SK-N-SH treated with all-trans-retinoic acid at 6 μM for 48 hours (cell line): ENCODE results near the gene GLRA1.
"Not testable (repeated sequence)": the region's sequence is repeated elsewhere in the genome, so short reads cannot be mapped to it uniquely, and the experiment has no call there.

Experiments used
- ATAC-seq: fragments of 200-7000 bp; cut with Tn5 transposase; 3 replicates; pipeline ENCODE4 v1.9.1; 2020; ENCODE audit warnings: mild to moderate bottlenecking, moderate library complexity
- ARNTL ChIP-seq: fragments of 450-650 bp; formaldehyde crosslinking; IDR thresholded peaks from 2 replicates; pipeline ENCODE4 v1.5.0; 2020; ENCODE audit warnings: low read depth, mild to moderate bottlenecking, moderate library complexity, borderline replicate concordance
- BACH2 ChIP-seq: fragments of 250-450 bp; sonication (Bioruptor Pico); IDR thresholded peaks from 2 replicates; pipeline ENCODE4 v1.9.0; 2021; ENCODE audit warnings: mild to moderate bottlenecking, borderline replicate concordance
- CSDC2 ChIP-seq: fragments of 250-450 bp; sonication (Bioruptor Pico); IDR thresholded peaks from 2 replicates; pipeline ENCODE4 v1.5.0; 2020; ENCODE audit warnings: mild to moderate bottlenecking, moderate library complexity
- CSRNP3 ChIP-seq: fragments of 250-450 bp; sonication (Bioruptor Pico); IDR thresholded peaks from 2 replicates; pipeline ENCODE4 v1.5.1; 2021; ENCODE audit warnings: mild to moderate bottlenecking, moderate library complexity
- ISL1 ChIP-seq: fragments of 250-450 bp; sonication (Bioruptor Pico); IDR thresholded peaks from 2 replicates; pipeline ENCODE4 v2.1.2; 2022; ENCODE audit warnings: mild to moderate bottlenecking, moderate library complexity
- PATZ1 ChIP-seq: fragments of 250-450 bp; sonication (Bioruptor Pico); IDR thresholded peaks from 2 replicates; pipeline ENCODE4 v1.8.0; 2020; ENCODE audit warnings: mild to moderate bottlenecking, moderate library complexity, borderline replicate concordance
- PPARA ChIP-seq: fragments of 250-450 bp; sonication (Bioruptor Pico); IDR thresholded peaks from 2 replicates; pipeline ENCODE4 v1.5.0; 2020; ENCODE audit warnings: mild to moderate bottlenecking, borderline replicate concordance
- RARB ChIP-seq: fragments of 250-450 bp; sonication (Bioruptor Pico); IDR thresholded peaks from 2 replicates; pipeline ENCODE4 v1.8.0; 2021; ENCODE audit warnings: mild to moderate bottlenecking, moderate library complexity
- TCF4 ChIP-seq: fragments of 250-450 bp; sonication (Bioruptor Pico); IDR thresholded peaks from 2 replicates; pipeline ENCODE4 v1.8.0; 2021; ENCODE audit warnings: mild to moderate bottlenecking, moderate library complexity, borderline replicate concordance
- TOX ChIP-seq: fragments of 250-450 bp; sonication (Bioruptor Pico); IDR thresholded peaks from 2 replicates; pipeline ENCODE4 v1.8.0; 2021; ENCODE audit warnings: mild to moderate bottlenecking, moderate library complexity, borderline replicate concordance
- ZC3H10 ChIP-seq: fragments of 250-450 bp; sonication (Bioruptor Pico); IDR thresholded peaks from 2 replicates; pipeline ENCODE4 v1.5.1; 2021; ENCODE audit warnings: mild to moderate bottlenecking, moderate library complexity
- ZFP3 ChIP-seq: fragments of 250-450 bp; sonication (Bioruptor Pico); IDR thresholded peaks from 2 replicates; pipeline ENCODE4 v1.5.0; 2020; ENCODE audit warnings: mild to moderate bottlenecking, moderate library complexity
- ZNF70 ChIP-seq: fragments of 450-650 bp; formaldehyde crosslinking; IDR thresholded peaks from 2 replicates; pipeline ENCODE4 v1.5.0; 2020; ENCODE audit warnings: mild to moderate bottlenecking, moderate library complexity
- ZNF8 ChIP-seq: fragments of 450-650 bp; formaldehyde crosslinking; IDR thresholded peaks from 2 replicates; pipeline ENCODE4 v1.5.0; 2020; ENCODE audit warnings: mild to moderate bottlenecking, moderate library complexity
- TF ChIP-seq, protein P1 (sequence below): fragments of 250-450 bp; sonication (Bioruptor Pico); IDR thresholded peaks from 2 replicates; pipeline ENCODE4 v1.5.0; 2020; ENCODE audit warnings: mild to moderate bottlenecking, moderate library complexity
- TF ChIP-seq, protein P2 (sequence below): fragments of 250-450 bp; sonication (Bioruptor Pico); IDR thresholded peaks from 2 replicates; pipeline ENCODE4 v1.8.0; 2021; ENCODE audit warnings: low read depth, mild to moderate bottlenecking, moderate library complexity, borderline replicate concordance
- TF ChIP-seq, protein P3 (sequence below): fragments of 250-450 bp; sonication (Bioruptor Pico); IDR thresholded peaks from 2 replicates; pipeline ENCODE4 v1.5.1; 2020; ENCODE audit warnings: low read depth, mild to moderate bottlenecking, moderate library complexity

Gene GLRA1

GRCh38 chr5:151897020-151897552 lies 27.6 kb downstream of the GLRA1 start:
- TF ChIP-seq TCF4 = no peak
- TF ChIP-seq CSRNP3 (CRISPR knock-in tag) = no peak
- no peak for TF ChIP-seq ARNTL (CRISPR knock-in tag)
- no peak for TF ChIP-seq ZNF8 (CRISPR knock-in tag)
- TF ChIP-seq ZFP3 = no peak
- TF ChIP-seq CSDC2 = no peak
- no peak for TF ChIP-seq ZC3H10 (CRISPR knock-in tag)
- TF ChIP-seq BACH2 (CRISPR knock-in tag) = no peak
- TF ChIP-seq ISL1 (CRISPR knock-in tag) = no peak
- TF ChIP-seq, protein P1, sequence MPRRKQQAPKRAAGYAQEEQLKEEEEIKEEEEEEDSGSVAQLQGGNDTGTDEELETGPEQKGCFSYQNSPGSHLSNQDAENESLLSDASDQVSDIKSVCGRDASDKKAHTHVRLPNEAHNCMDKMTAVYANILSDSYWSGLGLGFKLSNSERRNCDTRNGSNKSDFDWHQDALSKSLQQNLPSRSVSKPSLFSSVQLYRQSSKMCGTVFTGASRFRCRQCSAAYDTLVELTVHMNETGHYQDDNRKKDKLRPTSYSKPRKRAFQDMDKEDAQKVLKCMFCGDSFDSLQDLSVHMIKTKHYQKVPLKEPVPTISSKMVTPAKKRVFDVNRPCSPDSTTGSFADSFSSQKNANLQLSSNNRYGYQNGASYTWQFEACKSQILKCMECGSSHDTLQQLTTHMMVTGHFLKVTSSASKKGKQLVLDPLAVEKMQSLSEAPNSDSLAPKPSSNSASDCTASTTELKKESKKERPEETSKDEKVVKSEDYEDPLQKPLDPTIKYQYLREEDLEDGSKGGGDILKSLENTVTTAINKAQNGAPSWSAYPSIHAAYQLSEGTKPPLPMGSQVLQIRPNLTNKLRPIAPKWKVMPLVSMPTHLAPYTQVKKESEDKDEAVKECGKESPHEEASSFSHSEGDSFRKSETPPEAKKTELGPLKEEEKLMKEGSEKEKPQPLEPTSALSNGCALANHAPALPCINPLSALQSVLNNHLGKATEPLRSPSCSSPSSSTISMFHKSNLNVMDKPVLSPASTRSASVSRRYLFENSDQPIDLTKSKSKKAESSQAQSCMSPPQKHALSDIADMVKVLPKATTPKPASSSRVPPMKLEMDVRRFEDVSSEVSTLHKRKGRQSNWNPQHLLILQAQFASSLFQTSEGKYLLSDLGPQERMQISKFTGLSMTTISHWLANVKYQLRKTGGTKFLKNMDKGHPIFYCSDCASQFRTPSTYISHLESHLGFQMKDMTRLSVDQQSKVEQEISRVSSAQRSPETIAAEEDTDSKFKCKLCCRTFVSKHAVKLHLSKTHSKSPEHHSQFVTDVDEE (CRISPR knock-in tag) = no peak
- no peak for TF ChIP-seq PPARA (CRISPR knock-in tag)
- no peak for TF ChIP-seq PATZ1 (CRISPR knock-in tag)
- TF ChIP-seq, protein P2, sequence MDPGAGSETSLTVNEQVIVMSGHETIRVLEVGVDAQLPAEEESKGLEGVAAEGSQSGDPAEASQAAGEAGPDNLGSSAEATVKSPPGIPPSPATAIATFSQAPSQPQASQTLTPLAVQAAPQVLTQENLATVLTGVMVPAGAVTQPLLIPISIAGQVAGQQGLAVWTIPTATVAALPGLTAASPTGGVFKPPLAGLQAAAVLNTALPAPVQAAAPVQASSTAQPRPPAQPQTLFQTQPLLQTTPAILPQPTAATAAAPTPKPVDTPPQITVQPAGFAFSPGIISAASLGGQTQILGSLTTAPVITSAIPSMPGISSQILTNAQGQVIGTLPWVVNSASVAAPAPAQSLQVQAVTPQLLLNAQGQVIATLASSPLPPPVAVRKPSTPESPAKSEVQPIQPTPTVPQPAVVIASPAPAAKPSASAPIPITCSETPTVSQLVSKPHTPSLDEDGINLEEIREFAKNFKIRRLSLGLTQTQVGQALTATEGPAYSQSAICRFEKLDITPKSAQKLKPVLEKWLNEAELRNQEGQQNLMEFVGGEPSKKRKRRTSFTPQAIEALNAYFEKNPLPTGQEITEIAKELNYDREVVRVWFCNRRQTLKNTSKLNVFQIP (CRISPR knock-in tag) = no peak
- no peak for TF ChIP-seq TOX (CRISPR knock-in tag)
- TF ChIP-seq, protein P3, sequence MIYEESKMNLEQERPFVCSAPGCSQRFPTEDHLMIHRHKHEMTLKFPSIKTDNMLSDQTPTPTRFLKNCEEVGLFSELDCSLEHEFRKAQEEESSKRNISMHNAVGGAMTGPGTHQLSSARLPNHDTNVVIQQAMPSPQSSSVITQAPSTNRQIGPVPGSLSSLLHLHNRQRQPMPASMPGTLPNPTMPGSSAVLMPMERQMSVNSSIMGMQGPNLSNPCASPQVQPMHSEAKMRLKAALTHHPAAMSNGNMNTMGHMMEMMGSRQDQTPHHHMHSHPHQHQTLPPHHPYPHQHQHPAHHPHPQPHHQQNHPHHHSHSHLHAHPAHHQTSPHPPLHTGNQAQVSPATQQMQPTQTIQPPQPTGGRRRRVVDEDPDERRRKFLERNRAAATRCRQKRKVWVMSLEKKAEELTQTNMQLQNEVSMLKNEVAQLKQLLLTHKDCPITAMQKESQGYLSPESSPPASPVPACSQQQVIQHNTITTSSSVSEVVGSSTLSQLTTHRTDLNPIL = no peak
- TF ChIP-seq ZNF70 (CRISPR knock-in tag) = no peak
- no peak for ATAC-seq

DNA sequence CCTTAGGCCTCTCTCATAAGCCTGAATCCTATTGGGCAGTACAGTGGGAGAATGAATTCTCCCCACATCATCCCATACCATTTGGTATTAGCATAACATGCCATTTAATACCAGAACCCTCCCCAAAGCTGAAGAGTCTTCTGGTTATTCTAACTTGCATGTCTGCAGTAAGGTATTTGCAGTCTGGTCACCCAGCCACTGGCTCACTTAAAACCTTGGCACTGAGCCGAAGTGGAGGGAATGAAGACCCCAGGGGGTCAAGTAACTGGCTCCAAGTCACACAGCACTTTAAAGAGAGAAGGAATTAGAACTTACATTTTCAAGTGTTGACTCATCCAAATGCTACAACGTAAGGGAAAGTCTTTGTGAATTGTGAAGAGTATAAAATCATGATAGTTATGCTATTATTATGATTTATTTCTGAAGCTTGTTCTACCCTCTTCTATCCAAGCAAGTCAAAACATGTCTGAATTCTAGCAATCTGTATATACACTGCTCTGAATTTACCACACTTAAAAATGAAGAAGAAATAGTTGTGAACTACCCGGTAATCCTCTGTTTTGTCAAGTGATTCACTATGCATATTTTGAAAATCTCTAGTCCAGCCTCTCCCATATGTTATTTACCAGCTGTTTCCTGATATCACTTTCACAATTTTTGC lies 28.5 kb downstream of the GLRA1 start:
- ATAC-seq = peak; percentile 83
- no peak for TF ChIP-seq ZC3H10 (CRISPR knock-in tag)
- no peak for TF ChIP-seq CSDC2
- TF ChIP-seq ISL1 (CRISPR knock-in tag) = 0 out of 2 replicates have a peak, but pooled peaks have one; percentile 6

- peak; percentile 41 for ATAC-seq
- no peak for TF ChIP-seq ZC3H10 (CRISPR knock-in tag)
- no peak for TF ChIP-seq CSDC2
- TF ChIP-seq RARB (CRISPR knock-in tag) = no peak
- TF ChIP-seq, all 23 proteins: peak for 0
Measured at GRCh38 chr5:151895660-151896030, 29.0 kb downstream of the GLRA1 start.

DNA sequence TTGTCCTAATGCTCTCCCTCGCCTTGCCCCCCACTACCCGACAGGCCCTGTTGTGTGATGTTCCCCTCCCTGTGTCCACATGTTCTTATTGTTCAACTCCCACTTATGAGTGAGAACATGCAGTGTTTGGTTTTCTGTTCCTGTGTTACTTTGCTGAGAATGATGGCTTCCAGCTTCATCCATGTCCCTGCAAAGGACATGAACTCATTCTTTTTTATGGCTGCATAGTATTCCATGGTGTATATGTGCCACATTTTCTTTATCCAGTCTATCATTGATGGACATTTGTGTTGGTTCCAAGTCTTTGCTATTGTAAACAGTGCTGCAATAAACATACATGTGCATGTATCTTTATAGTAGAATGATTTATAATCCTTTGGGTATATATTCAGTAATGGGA lies 31.2 kb downstream of the GLRA1 start:
- not testable (repeated sequence) for ATAC-seq
